AG20443 (cell line): ENCODE measurements around the gene PLD5.
"Not testable (repeated sequence)": the region's sequence is repeated elsewhere in the genome, so short reads cannot be mapped to it uniquely, and the experiment has no call there.

Experiments used
- DNase-seq: peaks from one replicate; pipeline ENCODE4 v3.0.0; 2012; ENCODE audit warnings: low spot score, mixed read lengths

Gene PLD5

GRCh38 chr1:242282758-242283485 lies 241.6 kb downstream of the PLD5 start:
- DNase-seq, result not testable (repeated sequence)

GRCh38 chr1:242278406-242278805 lies 246.1 kb downstream of the PLD5 start:
- DNase-seq, result not testable (repeated sequence)

- DNase-seq, result not testable (repeated sequence)
Observed at GRCh38 chr1:242276769-242277168, 247.7 kb downstream of the PLD5 start.

GRCh38 chr1:242267004-242267403 lies 257.5 kb downstream of the PLD5 start:
- not testable (repeated sequence) for DNase-seq

- not testable (repeated sequence) for DNase-seq
Observed at GRCh38 chr1:242264419-242264818, 260.1 kb downstream of the PLD5 start.

- DNase-seq, result no peak
Observed at GRCh38 chr1:242245255-242245654, 279.2 kb downstream of the PLD5 start.

GRCh38 chr1:242243472-242243871 lies 281.0 kb downstream of the PLD5 start:
- DNase-seq, result no peak

- no peak for DNase-seq
Observed at GRCh38 chr1:242242983-242243382, 281.5 kb downstream of the PLD5 start.

- DNase-seq, result no peak
Observed at GRCh38 chr1:242241936-242242335, 282.6 kb downstream of the PLD5 start.

- DNase-seq, result no peak
Observed at GRCh38 chr1:242240691-242241090, 283.8 kb downstream of the PLD5 start.

- DNase-seq, result no peak
Observed at GRCh38 chr1:242240077-242240476, 284.4 kb downstream of the PLD5 start.

- no peak for DNase-seq
Observed at GRCh38 chr1:242239398-242239797, 285.1 kb downstream of the PLD5 start.

GRCh38 chr1:242237051-242237450 lies 287.4 kb downstream of the PLD5 start:
- no peak for DNase-seq

- DNase-seq, result no peak
Observed at GRCh38 chr1:242228991-242229390, 295.5 kb downstream of the PLD5 start.

GRCh38 chr1:242225767-242226573 lies 298.5 kb downstream of the PLD5 start:
- DNase-seq, result no peak

GRCh38 chr1:242224878-242225766 lies 299.4 kb downstream of the PLD5 start:
- DNase-seq, result not testable (repeated sequence)

- no peak for DNase-seq
Observed at GRCh38 chr1:242224461-242224860, 300.0 kb downstream of the PLD5 start.

GRCh38 chr1:242219905-242220304 lies 304.6 kb downstream of the PLD5 start:
- DNase-seq, result no peak

GRCh38 chr1:242219298-242219901 lies 305.1 kb downstream of the PLD5 start:
- DNase-seq, result no peak

GRCh38 chr1:242216368-242216767 lies 308.1 kb downstream of the PLD5 start:
- DNase-seq, result no peak

- not testable (repeated sequence) for DNase-seq
Observed at GRCh38 chr1:242214455-242214854, 310.0 kb downstream of the PLD5 start.

GRCh38 chr1:242212961-242213360 lies 311.5 kb downstream of the PLD5 start:
- not testable (repeated sequence) for DNase-seq
